ENCODE results near the gene MSTO1. TPM values are rescaled to one million over a fixed set of nuclear protein-coding genes. Genes with fewer than 3 reads are reported as not detected.

The MSTO1 gene
- total RNA-seq (2022; extraction: Qiagen RNA extraction; ENCODE audit: low read depth), result 34.8 to 42.2 TPM (median 40.8 TPM) in 5 replicates

GRCh38 chr1:155609515-155610256 lies at the start of gene MSTO1:
TSS of gene MSTO1 (plus strand) at chr1:155610218. CDS start at chr1:155610249, 31 bp downstream.

GRCh38 chr1:155562581-155563376 lies 47.2 kb upstream of the MSTO1 start, which contains the start of gene ASH1L:
TSS of gene ASH1L (minus strand) at chr1:155562803. CDS start at chr1:155521519, 41,284 bp downstream.

Other genes with a start within 250 kb of the MSTO1 start
- 8.4 to 12.0 TPM (median 11.7 TPM) in 5 replicates for gene ASH1L, start 47.4 kb upstream of the MSTO1 start, total RNA-seq (2022; extraction: Qiagen RNA extraction; ENCODE audit: low read depth)
- gene YY1AP1, start 78.6 kb downstream of the MSTO1 start, total RNA-seq (2022; extraction: Qiagen RNA extraction; ENCODE audit: low read depth), result 44.2 to 53.3 TPM (median 48.1 TPM) in 5 replicates
- 111 to 140 TPM (median 119 TPM) in 5 replicates for gene DAP3, start 78.9 kb downstream of the MSTO1 start, total RNA-seq (2022; extraction: Qiagen RNA extraction; ENCODE audit: low read depth)
- 14.0 to 15.3 TPM (median 14.6 TPM) in 5 replicates for gene GON4L, start 247.0 kb downstream of the MSTO1 start, total RNA-seq (2022; extraction: Qiagen RNA extraction; ENCODE audit: low read depth)
- gene SYT11, start 249.3 kb downstream of the MSTO1 start, total RNA-seq (2022; extraction: Qiagen RNA extraction; ENCODE audit: low read depth), result 0.82 to 1.3 TPM (median 1.1 TPM) in 5 replicates